ENCODE data around the gene MSRB2.
A peak's percentile ranks its signal among the peaks of the same experiment; 100 is the strongest.

Gene MSRB2

DNA sequence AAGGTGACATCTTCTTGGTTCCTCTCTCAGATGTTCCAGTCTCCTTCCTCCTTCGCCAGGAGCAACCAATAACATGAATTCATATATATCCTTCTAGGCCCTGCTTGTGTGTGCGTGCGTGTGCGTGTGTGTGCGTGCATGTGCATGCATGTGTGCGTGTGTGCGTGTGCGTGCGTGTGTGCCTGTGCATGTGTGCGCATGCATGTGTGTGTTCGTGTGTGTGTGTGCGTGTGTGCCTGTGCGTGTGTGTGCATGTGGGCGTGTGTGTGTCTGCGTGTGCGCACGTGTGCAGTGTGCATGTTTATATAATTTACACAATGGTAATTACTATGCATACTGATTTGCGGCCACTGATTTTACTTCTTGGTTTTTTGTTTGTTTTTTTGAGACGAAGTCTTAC is 52.8 kb downstream of the MSRB2 start:
- Histone ChIP-seq H3K27me3 (ENCODE audit: insufficient read depth, poor library complexity, severe bottlenecking) (no peaks in the 10 kb centered on the region), H3K36me3 (ENCODE audit: low read depth) (no peaks in the 10 kb centered on the region), H3K4me1 (ENCODE audit: insufficient read depth, poor library complexity, severe bottlenecking) (no peaks in the 10 kb centered on the region), H3K9me3 (ENCODE audit: severe bottlenecking) (no peaks in the 10 kb centered on the region), H3K4me3 (ENCODE audit: severe bottlenecking) (no peak overlapping the region), H3K27ac (ENCODE audit: poor library complexity, severe bottlenecking) (no peak overlapping the region)
- TF ChIP-seq, protein P1, sequence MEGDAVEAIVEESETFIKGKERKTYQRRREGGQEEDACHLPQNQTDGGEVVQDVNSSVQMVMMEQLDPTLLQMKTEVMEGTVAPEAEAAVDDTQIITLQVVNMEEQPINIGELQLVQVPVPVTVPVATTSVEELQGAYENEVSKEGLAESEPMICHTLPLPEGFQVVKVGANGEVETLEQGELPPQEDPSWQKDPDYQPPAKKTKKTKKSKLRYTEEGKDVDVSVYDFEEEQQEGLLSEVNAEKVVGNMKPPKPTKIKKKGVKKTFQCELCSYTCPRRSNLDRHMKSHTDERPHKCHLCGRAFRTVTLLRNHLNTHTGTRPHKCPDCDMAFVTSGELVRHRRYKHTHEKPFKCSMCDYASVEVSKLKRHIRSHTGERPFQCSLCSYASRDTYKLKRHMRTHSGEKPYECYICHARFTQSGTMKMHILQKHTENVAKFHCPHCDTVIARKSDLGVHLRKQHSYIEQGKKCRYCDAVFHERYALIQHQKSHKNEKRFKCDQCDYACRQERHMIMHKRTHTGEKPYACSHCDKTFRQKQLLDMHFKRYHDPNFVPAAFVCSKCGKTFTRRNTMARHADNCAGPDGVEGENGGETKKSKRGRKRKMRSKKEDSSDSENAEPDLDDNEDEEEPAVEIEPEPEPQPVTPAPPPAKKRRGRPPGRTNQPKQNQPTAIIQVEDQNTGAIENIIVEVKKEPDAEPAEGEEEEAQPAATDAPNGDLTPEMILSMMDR (IDR thresholded peaks at IDR 0.05; ENCODE audit: poor library complexity, severe bottlenecking) = no peak
- ATAC-seq (ENCODE audit: low read depth) (no peak), DNase-seq (ENCODE audit: low spot score) (no peak)

DNA sequence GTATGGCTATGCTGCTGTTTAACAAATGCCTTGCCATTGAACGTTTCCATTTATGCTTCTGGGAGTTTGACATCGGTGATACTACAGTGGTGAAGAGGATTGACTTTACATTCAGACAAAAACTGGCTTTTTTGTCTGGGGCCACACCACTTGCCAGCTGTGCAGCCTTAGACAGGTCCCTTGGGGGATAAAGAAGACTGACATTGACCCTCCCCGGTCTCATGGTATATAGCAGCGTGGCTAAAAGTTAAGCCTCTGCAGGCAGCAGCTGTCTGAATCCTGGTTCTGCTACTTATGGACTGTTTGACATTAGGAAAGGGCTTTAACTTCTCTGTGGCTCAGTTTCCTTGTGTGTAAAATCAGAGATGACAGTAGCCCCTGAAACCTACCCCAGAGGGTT is 54.7 kb downstream of the MSRB2 start:
- H3K4me1 ChIP-seq (ENCODE audit: insufficient read depth, poor library complexity, severe bottlenecking) = no peaks in the 10 kb centered on the region
- ATAC-seq (ENCODE audit: low read depth) (no peak), DNase-seq (ENCODE audit: low spot score) (no peak)
- H3K27me3 ChIP-seq (ENCODE audit: insufficient read depth, poor library complexity, severe bottlenecking) = no peaks in the 10 kb centered on the region
- no peak overlapping the region for H3K4me3 ChIP-seq (ENCODE audit: severe bottlenecking)
- H3K9me3 ChIP-seq (ENCODE audit: severe bottlenecking) = no peaks in the 10 kb centered on the region
- H3K27ac ChIP-seq (ENCODE audit: poor library complexity, severe bottlenecking) = no peak overlapping the region
- no peaks in the 10 kb centered on the region for H3K36me3 ChIP-seq (ENCODE audit: low read depth)
- TF ChIP-seq, protein P1 (IDR thresholded peaks at IDR 0.05; ENCODE audit: poor library complexity, severe bottlenecking) = no peak

DNA sequence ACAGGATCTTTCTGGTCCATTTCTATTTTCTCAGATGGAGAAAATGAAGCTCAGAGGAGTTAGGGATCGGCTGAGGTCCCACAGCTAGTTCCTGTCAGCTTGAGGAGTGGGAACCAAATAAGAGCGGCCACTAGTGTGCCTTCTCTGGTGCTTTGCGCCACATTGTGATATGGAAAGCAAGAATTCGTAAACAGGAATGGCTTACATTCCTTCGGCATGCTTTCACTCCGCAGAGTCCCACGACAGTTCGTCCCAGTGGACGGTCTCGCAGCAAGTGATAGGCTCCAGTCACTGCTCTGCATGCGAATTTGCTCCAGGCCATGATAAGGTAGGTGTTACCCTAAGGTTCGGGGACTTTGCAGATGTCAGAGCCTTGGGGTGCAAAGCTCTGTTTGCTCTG is 55.2 kb downstream of the MSRB2 start:
- Histone ChIP-seq H3K4me3 (ENCODE audit: severe bottlenecking) (no peak overlapping the region), H3K4me1 (ENCODE audit: insufficient read depth, poor library complexity, severe bottlenecking) (no peaks in the 10 kb centered on the region)

DNA sequence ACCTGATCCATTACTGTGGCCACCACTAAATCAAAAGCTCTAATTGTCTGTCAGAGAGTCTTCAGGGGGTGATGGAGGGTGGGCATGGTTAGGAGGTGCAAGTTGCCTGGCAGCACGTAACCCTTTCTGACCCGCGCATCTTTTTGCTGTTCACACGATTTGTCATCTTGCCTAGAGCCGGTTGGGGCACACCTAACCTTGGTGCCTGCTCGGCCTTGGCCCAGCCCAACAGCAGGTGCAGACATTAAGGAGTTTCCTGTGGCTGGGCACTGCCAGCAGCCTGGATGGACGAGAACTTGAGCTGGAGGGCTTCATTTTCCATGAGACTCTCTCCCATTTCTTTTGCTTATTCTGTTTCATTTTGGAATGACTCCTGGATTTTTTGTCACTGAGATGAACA is 55.7 kb downstream of the MSRB2 start:
- no peak overlapping the region for H3K4me3 ChIP-seq (ENCODE audit: severe bottlenecking)
- H3K27ac ChIP-seq (ENCODE audit: poor library complexity, severe bottlenecking) = no peak overlapping the region
- DNase-seq (ENCODE audit: low spot score) (no peak), ATAC-seq (ENCODE audit: low read depth) (no peak)
- H3K36me3 ChIP-seq (ENCODE audit: low read depth) = no peaks in the 10 kb centered on the region
- no peaks in the 10 kb centered on the region for H3K9me3 ChIP-seq (ENCODE audit: severe bottlenecking)
- TF ChIP-seq, protein P1 (IDR thresholded peaks at IDR 0.05; ENCODE audit: poor library complexity, severe bottlenecking) = no peak
- H3K4me1 ChIP-seq (ENCODE audit: insufficient read depth, poor library complexity, severe bottlenecking) = no peaks in the 10 kb centered on the region
- no peaks in the 10 kb centered on the region for H3K27me3 ChIP-seq (ENCODE audit: insufficient read depth, poor library complexity, severe bottlenecking)

More for the DNA sequence above, 55.2 kb downstream of the MSRB2 start:
- ATAC-seq (ENCODE audit: low read depth) (no peak), DNase-seq (ENCODE audit: low spot score) (no peak)
- Histone ChIP-seq H3K27me3 (ENCODE audit: insufficient read depth, poor library complexity, severe bottlenecking) (no peaks in the 10 kb centered on the region), H3K27ac (ENCODE audit: poor library complexity, severe bottlenecking) (no peak overlapping the region), H3K36me3 (ENCODE audit: low read depth) (no peaks in the 10 kb centered on the region), H3K9me3 (ENCODE audit: severe bottlenecking) (no peaks in the 10 kb centered on the region)
- TF ChIP-seq, protein P1 (IDR thresholded peaks at IDR 0.05; ENCODE audit: poor library complexity, severe bottlenecking) = no peak

DNA sequence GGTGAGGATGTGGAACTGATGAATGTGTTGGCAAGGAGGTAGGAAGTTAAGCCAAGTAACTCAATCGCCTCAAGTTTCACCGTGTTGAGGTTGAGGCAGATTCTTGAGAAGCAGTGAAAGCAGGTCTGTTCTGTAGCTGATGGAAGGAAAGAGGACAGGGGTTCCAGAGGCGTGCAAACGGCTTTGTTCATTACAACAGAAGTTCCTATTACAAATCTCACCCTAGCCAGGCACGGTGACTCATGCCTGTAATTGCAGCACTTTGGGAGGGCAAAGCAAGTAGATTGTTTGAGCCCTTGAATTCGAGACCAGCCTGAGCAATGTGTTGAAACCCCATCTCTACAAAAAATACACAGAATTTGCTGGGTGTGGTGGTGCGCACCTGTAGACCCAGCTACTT is 59.8 kb downstream of the MSRB2 start:
- Histone ChIP-seq H3K36me3 (ENCODE audit: low read depth) (no peaks in the 10 kb centered on the region), H3K27me3 (ENCODE audit: insufficient read depth, poor library complexity, severe bottlenecking) (no peaks in the 10 kb centered on the region), H3K4me1 (ENCODE audit: insufficient read depth, poor library complexity, severe bottlenecking) (peaks cover 3% of the 10 kb centered on the region), H3K27ac (ENCODE audit: poor library complexity, severe bottlenecking) (no peak overlapping the region), H3K4me3 (ENCODE audit: severe bottlenecking) (no peak overlapping the region), H3K9me3 (ENCODE audit: severe bottlenecking) (no peaks in the 10 kb centered on the region)
- no peak for DNase-seq (ENCODE audit: low spot score)
- ATAC-seq (ENCODE audit: low read depth) = 0 out of 3 replicates have a peak, but pooled peaks have one; percentile 29
- TF ChIP-seq, protein P1 (IDR thresholded peaks at IDR 0.05; ENCODE audit: poor library complexity, severe bottlenecking) = no peak

Measured in RWPE2 (cell line).